PFSK-1 (cell line): ENCODE measurements around the gene HES7. TPM values are rescaled to one million over a fixed set of nuclear protein-coding genes. Genes with fewer than 3 reads are reported as not detected.
A peak's percentile ranks its signal among the peaks of the same experiment; 100 is the strongest.

Experiments
- FOXP2 ChIP-seq: optimal IDR thresholded peaks from 2 replicates; pipeline ENCODE3; 2011; ENCODE audit warnings: borderline replicate concordance, control low read depth, inconsistent platforms; ENCODE audit not compliant: insufficient read depth; ENCODE audit errors: extremely low read length, extremely low read depth
- POLR2AphosphoS5 ChIP-seq: IDR thresholded peaks from 2 replicates; pipeline ENCODE4 v1.6.1; 2012; ENCODE audit warnings: low read depth, mild to moderate bottlenecking, control low read depth, low read length, moderate library complexity
- REST ChIP-seq, 2 experiments: IDR thresholded peaks; 2 replicates each; pipeline versions ENCODE4 v1.6.1 to v1.8.0; 2011 to 2012; ENCODE audit warnings: low read depth in 2 of 2, low read length in 2 of 2, control low read depth in 1 of 2, inconsistent platforms in 1 of 2, mild to moderate bottlenecking in 1 of 2, moderate library complexity in 1 of 2; ENCODE audit not compliant: insufficient read depth in 1 of 2
- SIN3A ChIP-seq: IDR thresholded peaks from 2 replicates; pipeline ENCODE4 v1.6.1; 2012; ENCODE audit warnings: mild to moderate bottlenecking, low read length, moderate library complexity, borderline replicate concordance; ENCODE audit not compliant: insufficient read depth
- TAF1 ChIP-seq: IDR thresholded peaks from 2 replicates; pipeline ENCODE4 v1.6.1; 2012; ENCODE audit warnings: low read length, control low read depth, borderline replicate concordance; ENCODE audit not compliant: insufficient read depth
- polyA plus RNA-seq: library from polyadenylated mRNA; unstranded; fragments of >200 nt; gene quantifications from one replicate; pipeline ENCODE4 v1.2.1, GENCODE V29; 2012; ENCODE audit warnings: low read depth, missing spikeins; ENCODE audit not compliant: insufficient read length

The HES7 gene
- polyA plus RNA-seq: 26.6 TPM

DNA sequence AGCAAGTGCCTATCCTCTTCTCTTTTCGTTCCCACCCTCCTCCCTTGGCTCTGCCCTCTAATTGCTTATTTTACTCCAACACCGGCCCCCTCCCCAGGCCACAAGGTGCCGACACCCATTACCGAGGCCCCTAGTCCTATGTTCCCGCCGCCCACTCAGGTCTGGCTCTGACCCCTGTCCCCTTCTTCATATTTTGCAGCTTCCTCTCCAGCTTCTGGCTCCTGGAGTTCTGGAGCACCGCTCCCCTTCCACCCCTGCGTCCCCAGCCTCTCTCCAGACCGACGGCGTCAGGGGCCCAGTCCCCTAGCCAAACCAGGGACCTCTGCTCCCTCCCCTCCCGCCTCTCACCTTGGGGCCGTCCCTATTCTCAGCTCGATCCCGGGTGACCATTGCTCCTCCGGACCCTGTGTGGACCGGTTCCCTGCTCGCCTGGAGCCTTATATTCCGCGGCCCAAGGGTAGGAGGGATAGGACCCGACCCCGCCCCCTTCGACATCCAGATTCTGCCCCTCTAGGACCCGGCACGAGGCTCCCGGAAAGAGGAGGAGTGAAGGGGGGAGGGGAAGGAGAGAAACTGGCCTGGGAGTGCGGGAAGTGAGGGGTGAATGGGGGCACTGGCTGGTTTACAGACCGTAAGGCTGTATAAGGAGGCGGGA lies at the start of gene HES7:
Gene HES7 (minus strand): TSS at position 412 of the 655 bp plus-strand sequence. CDS start 22 bp downstream, at position 390.
- TF ChIP-seq REST (IDR thresholded peaks at IDR 0.05; ENCODE audit: insufficient read depth in 1 of 2, low read depth in 2 of 2, low read length in 2 of 2) (no peak), TAF1 (peak; percentile 61; the same call in 1 of the 2 replicates), POLR2AphosphoS5 (peak; percentile 80), SIN3A (peak; percentile 89; the same call in 1 of the 2 replicates), FOXP2 (peak; percentile 64)

GRCh38 chr17:8173056-8173870 lies 49.4 kb upstream of the HES7 start:
- TF ChIP-seq FOXP2: no peak
- TF ChIP-seq REST (IDR thresholded peaks at IDR 0.05; ENCODE audit: insufficient read depth in 1 of 2, low read depth in 2 of 2, low read length in 2 of 2): peak in 1 of 2 experiments; percentile 58; a peak in 3 of 4 replicates
- TF ChIP-seq TAF1: peak; percentile 68; the same call in 1 of the 2 replicates
- TF ChIP-seq POLR2AphosphoS5: peak; percentile 100
- TF ChIP-seq SIN3A: peak; percentile 99

DNA sequence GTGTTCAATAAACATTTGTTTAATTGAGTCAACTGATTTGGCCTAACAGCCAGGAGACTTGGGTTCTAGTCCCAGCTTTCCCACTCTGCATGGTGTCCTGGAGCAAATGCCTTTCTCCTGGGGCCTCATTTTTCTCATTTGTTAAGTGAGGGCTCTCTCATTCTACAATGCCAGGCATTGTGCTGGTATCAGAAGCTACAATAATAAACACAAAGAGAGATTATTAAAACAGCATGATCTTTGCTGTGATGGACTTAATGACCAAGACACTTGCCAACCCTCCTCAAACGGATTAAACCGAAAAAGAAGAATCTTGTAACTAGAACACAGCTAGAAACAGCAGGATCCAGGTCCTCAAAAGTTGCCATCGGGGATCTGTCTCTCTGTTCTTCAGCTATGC lies 43.6 kb upstream of the HES7 start:
- TF ChIP-seq FOXP2: no peak
- TF ChIP-seq TAF1: no peak
- TF ChIP-seq REST (IDR thresholded peaks at IDR 0.05; ENCODE audit: insufficient read depth in 1 of 2, low read depth in 2 of 2, low read length in 2 of 2): no peak
- TF ChIP-seq POLR2AphosphoS5: no peak
- TF ChIP-seq SIN3A: no peak

GRCh38 chr17:8166731-8167130 lies 42.8 kb upstream of the HES7 start:
- TF ChIP-seq POLR2AphosphoS5 (no peak), REST (IDR thresholded peaks at IDR 0.05; ENCODE audit: insufficient read depth in 1 of 2, low read depth in 2 of 2, low read length in 2 of 2) (no peak), TAF1 (no peak), FOXP2 (no peak), SIN3A (no peak)
